GM12878 (cell line): Measurements from ENCODE around the gene ENOX1.

Experiments used
- MTA3 ChIP-seq: IDR thresholded peaks from 2 replicates; pipeline ENCODE4 v1.6.1; 2012; ENCODE audit warnings: low read length, inconsistent platforms, borderline replicate concordance
- NFYB ChIP-seq: IDR thresholded peaks from 2 replicates; pipeline ENCODE4 v1.6.1; 2011; ENCODE audit warnings: low read depth, mild to moderate bottlenecking, low read length, improper control_type of control experiment, moderate library complexity; ENCODE audit not compliant: insufficient read depth
- POLR2A ChIP-seq: IDR thresholded peaks from 2 replicates; pipeline ENCODE4 v1.6.1; 2011; ENCODE audit warnings: low read depth, mild to moderate bottlenecking, low read length
- RFX5 ChIP-seq: IDR thresholded peaks from 2 replicates; pipeline ENCODE4 v1.6.1; 2011; ENCODE audit warnings: low read depth, low read length, improper control_type of control experiment
- TCF7 ChIP-seq: IDR thresholded peaks from 2 replicates; pipeline ENCODE4 v1.6.1; 2014; ENCODE audit warnings: antibody characterized with exemption, borderline replicate concordance
- TF ChIP-seq, protein P1 (sequence below), 3 experiments: IDR thresholded peaks in 2 of 3; conservative IDR thresholded peaks in 1 of 3; 2 replicates each; pipeline ENCODE4 v1.5.1; 2011; ENCODE audit warnings: low read depth in 3 of 3, low read length in 3 of 3, mild to moderate bottlenecking in 3 of 3, control low read depth in 2 of 3, moderate library complexity in 2 of 3, inconsistent platforms in 1 of 3, mixed read lengths in 1 of 3; ENCODE audit not compliant: control insufficient read depth in 2 of 3, insufficient read depth in 1 of 3; ENCODE audit errors: extremely low read depth in 1 of 3

DNA sequence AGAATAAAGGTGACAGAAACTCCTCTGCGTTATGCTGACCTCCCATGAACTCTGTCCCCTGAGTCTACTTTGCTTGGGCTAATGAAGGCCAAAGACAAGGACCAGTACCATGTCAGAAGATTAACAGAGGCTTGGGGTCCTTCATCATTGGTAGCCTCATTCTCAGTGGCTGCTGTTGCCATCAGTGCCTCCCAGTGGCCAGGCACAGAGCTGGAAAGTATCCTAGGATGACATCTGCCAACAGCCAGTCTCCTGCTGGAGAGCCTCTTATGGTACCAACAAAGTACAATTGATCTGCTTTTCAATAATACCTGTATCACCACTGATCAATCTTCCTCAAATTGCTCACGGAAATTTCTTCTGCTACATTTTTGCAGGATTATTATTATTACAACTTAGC lies 481.8 kb downstream of the ENOX1 start:
- TF ChIP-seq RFX5 = no peak
- TF ChIP-seq, protein P1, sequence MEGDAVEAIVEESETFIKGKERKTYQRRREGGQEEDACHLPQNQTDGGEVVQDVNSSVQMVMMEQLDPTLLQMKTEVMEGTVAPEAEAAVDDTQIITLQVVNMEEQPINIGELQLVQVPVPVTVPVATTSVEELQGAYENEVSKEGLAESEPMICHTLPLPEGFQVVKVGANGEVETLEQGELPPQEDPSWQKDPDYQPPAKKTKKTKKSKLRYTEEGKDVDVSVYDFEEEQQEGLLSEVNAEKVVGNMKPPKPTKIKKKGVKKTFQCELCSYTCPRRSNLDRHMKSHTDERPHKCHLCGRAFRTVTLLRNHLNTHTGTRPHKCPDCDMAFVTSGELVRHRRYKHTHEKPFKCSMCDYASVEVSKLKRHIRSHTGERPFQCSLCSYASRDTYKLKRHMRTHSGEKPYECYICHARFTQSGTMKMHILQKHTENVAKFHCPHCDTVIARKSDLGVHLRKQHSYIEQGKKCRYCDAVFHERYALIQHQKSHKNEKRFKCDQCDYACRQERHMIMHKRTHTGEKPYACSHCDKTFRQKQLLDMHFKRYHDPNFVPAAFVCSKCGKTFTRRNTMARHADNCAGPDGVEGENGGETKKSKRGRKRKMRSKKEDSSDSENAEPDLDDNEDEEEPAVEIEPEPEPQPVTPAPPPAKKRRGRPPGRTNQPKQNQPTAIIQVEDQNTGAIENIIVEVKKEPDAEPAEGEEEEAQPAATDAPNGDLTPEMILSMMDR (IDR thresholded peaks at IDR 0.05 in 2 of 3, conservative IDR thresholded peaks at IDR 0.05 in 1 of 3; ENCODE audit: control insufficient read depth in 2 of 3, extremely low read depth in 1 of 3, insufficient read depth in 1 of 3, low read depth in 3 of 3, low read length in 3 of 3) = no peak
- TF ChIP-seq TCF7 = no peak
- TF ChIP-seq NFYB = no peak
- TF ChIP-seq POLR2A = no peak
- TF ChIP-seq MTA3 = no peak
